Endodermal cell (in vitro differentiated cells): ENCODE results near the gene OCSTAMP. TPM values are rescaled to one million over a fixed set of nuclear protein-coding genes. Genes with fewer than 3 reads are reported as not detected.

ENCODE experiments used
- DNase-seq: peaks from one replicate; pipeline ENCODE4 v3.0.0-alpha.2; 2017
- H3K27ac ChIP-seq: 2 replicates; pipeline ENCODE4 v1.5.1; 2013; ENCODE audit warnings: mild to moderate bottlenecking, low read depth, low read length, moderate library complexity
- H3K27me3 ChIP-seq: 2 replicates; pipeline ENCODE4 v1.6.1; 2013; ENCODE audit warnings: mild to moderate bottlenecking, low read length, moderate library complexity; ENCODE audit not compliant: insufficient read depth, control insufficient read depth, poor library complexity, severe bottlenecking
- H3K36me3 ChIP-seq: 2 replicates; pipeline ENCODE4 v1.7.0; 2013; ENCODE audit warnings: mild to moderate bottlenecking, low read length, moderate library complexity; ENCODE audit not compliant: control insufficient read depth, insufficient read depth
- H3K4me1 ChIP-seq: one replicate; pipeline ENCODE4 v1.7.0; 2013; ENCODE audit warnings: low read length; ENCODE audit not compliant: control insufficient read depth, insufficient read depth
- H3K4me3 ChIP-seq: 2 replicates; pipeline ENCODE4 v1.5.1; 2013; ENCODE audit warnings: mild to moderate bottlenecking, low read length, moderate library complexity
- H3K9ac ChIP-seq: 2 replicates; pipeline ENCODE4 v1.6.1; 2013; ENCODE audit warnings: mild to moderate bottlenecking, low read length, moderate library complexity; ENCODE audit not compliant: poor library complexity, severe bottlenecking; ENCODE audit errors: extremely low read depth
- H3K9me3 ChIP-seq: 2 replicates; pipeline ENCODE4 v1.6.1; 2013; ENCODE audit warnings: mild to moderate bottlenecking, low read length, moderate library complexity; ENCODE audit not compliant: control insufficient read depth
- H3K27ac Mint-ChIP-seq: 2 replicates; pipeline ENCODE4 v1.8.0; 2020; ENCODE audit warnings: mixed read lengths
- H3K27me3 Mint-ChIP-seq: 2 replicates; pipeline ENCODE4 v1.8.0; 2021; ENCODE audit warnings: mild to moderate bottlenecking, mixed read lengths; ENCODE audit not compliant: insufficient read depth
- H3K36me3 Mint-ChIP-seq: 2 replicates; pipeline ENCODE4 v1.8.0; 2020; ENCODE audit warnings: low read depth, mixed read lengths
- H3K4me1 Mint-ChIP-seq: 2 replicates; pipeline ENCODE4 v1.8.0; 2020; ENCODE audit warnings: mixed read lengths
- H3K4me3 Mint-ChIP-seq: 2 replicates; pipeline ENCODE4 v1.8.0; 2020; ENCODE audit warnings: mild to moderate bottlenecking, moderate library complexity, mixed read lengths
- H3K9me3 Mint-ChIP-seq: 2 replicates; pipeline ENCODE4 v1.8.0; 2020; ENCODE audit warnings: mild to moderate bottlenecking, mixed read lengths
- CTCF ChIP-seq: fragments of 200-600 bp; sonication (generic); conservative IDR thresholded peaks from 2 replicates; pipeline ENCODE4 v1.5.0; 2021; ENCODE audit warnings: antibody characterized with exemption, mild to moderate bottlenecking
- WGBS, 2 experiments: methylation state at CpG; one replicate each; pipeline versions ENCODE4 v1.1.5 to v1.1.7; 2013; ENCODE audit warnings: missing lambda C conversion rate in 2 of 2, mixed read lengths in 1 of 2; ENCODE audit not compliant: insufficient coverage in 1 of 2, insufficient read length in 1 of 2; 5-methylcytosine and 5-hydroxymethylcytosine counted together
- total RNA-seq, 2 donors: library from RNA; stranded (reverse); fragmentation: NEBNext Ultra II Directional in 1 of 2; extraction: Animal tissue kit (Norgen Biotek cat#: 25700) in 1 of 2; gene quantifications; 2 replicates in 1 of 2; 3 replicates in 1 of 2; pipeline ENCODE4 v1.2.1, GENCODE V29; 2021

The OCSTAMP gene
- total RNA-seq, 2 donors from 2014 or later = not detected

- Mint-ChIP-seq H3K9me3 (no peaks in the 10 kb centered on the region), H3K4me1 (peaks cover 32% of the 10 kb centered on the region), H3K4me3 (no peak overlapping the region), H3K27ac (no peak overlapping the region), H3K36me3 (no peaks in the 10 kb centered on the region), H3K27me3 (no peaks in the 10 kb centered on the region)
- Histone ChIP-seq H3K9me3 (no peaks in the 10 kb centered on the region), H3K27ac (no peak overlapping the region), H3K36me3 (no peaks in the 10 kb centered on the region), H3K4me1 (peaks cover 4% of the 10 kb centered on the region), H3K27me3 (peaks cover 6% of the 10 kb centered on the region), H3K4me3 (no peak overlapping the region), H3K9ac (no peak overlapping the region)
- WGBS, 2 experiments = 93 to 97% methylated on average over 4 of the region's 4 CpGs
- DNase-seq = no peak
- no peak for TF ChIP-seq CTCF
Measured at GRCh38 chr20:46555370-46555956, 5.0 kb upstream of the OCSTAMP start.

- H3K4me1 ChIP-seq = peaks cover 4% of the 10 kb centered on the region
- H3K4me1 Mint-ChIP-seq = peaks cover 28% of the 10 kb centered on the region
- H3K27ac ChIP-seq = no peak overlapping the region
- H3K27ac Mint-ChIP-seq = no peak overlapping the region
- H3K36me3 ChIP-seq = no peaks in the 10 kb centered on the region
- no peak overlapping the region for H3K9ac ChIP-seq
- H3K27me3 ChIP-seq = peaks cover 6% of the 10 kb centered on the region
- H3K9me3 Mint-ChIP-seq = no peaks in the 10 kb centered on the region
- no peak overlapping the region for H3K4me3 ChIP-seq
- no peaks in the 10 kb centered on the region for H3K36me3 Mint-ChIP-seq
- TF ChIP-seq CTCF = no peak
- DNase-seq = no peak
- H3K9me3 ChIP-seq = no peaks in the 10 kb centered on the region
- 63 to 69% methylated on average over 2 to 3 of the region's 3 CpGs for WGBS, 2 experiments
- H3K4me3 Mint-ChIP-seq = no peak overlapping the region
- no peaks in the 10 kb centered on the region for H3K27me3 Mint-ChIP-seq
Measured at GRCh38 chr20:46554828-46555227, 4.4 kb upstream of the OCSTAMP start.

GRCh38 chr20:46553926-46554325 is 3.5 kb upstream of the OCSTAMP start:
- no peak overlapping the region for H3K4me3 Mint-ChIP-seq
- peaks cover 19% of the 10 kb centered on the region for H3K4me1 Mint-ChIP-seq
- no peaks in the 10 kb centered on the region for H3K27me3 Mint-ChIP-seq
- Histone ChIP-seq H3K9ac (no peak overlapping the region), H3K4me1 (peaks cover 1% of the 10 kb centered on the region), H3K36me3 (no peaks in the 10 kb centered on the region), H3K27ac (no peak overlapping the region), H3K27me3 (peaks cover 6% of the 10 kb centered on the region), H3K4me3 (no peak overlapping the region), H3K9me3 (no peaks in the 10 kb centered on the region)
- WGBS, 2 experiments = 90 to 95% methylated on average over 3 of the region's 3 CpGs
- H3K9me3 Mint-ChIP-seq = no peaks in the 10 kb centered on the region
- TF ChIP-seq CTCF = no peak
- no peak overlapping the region for H3K27ac Mint-ChIP-seq
- no peaks in the 10 kb centered on the region for H3K36me3 Mint-ChIP-seq
- DNase-seq = no peak
